NT2/D1 (cell line): ENCODE data around the gene GNG3.
"Not testable (repeated sequence)": the region's sequence is repeated elsewhere in the genome, so short reads cannot be mapped to it uniquely, and the experiment has no call there.

Source experiments
- DNase-seq: peaks from one replicate; pipeline ENCODE4 v3.0.0-alpha.2; 2011; ENCODE audit warnings: low read depth, low spot score
- H3K27me3 ChIP-seq: 2 replicates; pipeline ENCODE4 v1.6.0; 2011; ENCODE audit warnings: mild to moderate bottlenecking; ENCODE audit not compliant: insufficient read length, insufficient read depth
- H3K36me3 ChIP-seq: 2 replicates; pipeline ENCODE4 v1.6.1; 2011; ENCODE audit warnings: mild to moderate bottlenecking, low read length, mixed read lengths; ENCODE audit not compliant: insufficient read depth, insufficient read length
- H3K4me1 ChIP-seq: 2 replicates; pipeline ENCODE4 v1.5.1; 2011; ENCODE audit not compliant: insufficient read depth, insufficient read length
- H3K4me3 ChIP-seq: 2 replicates; pipeline ENCODE4 v1.5.1; 2011; ENCODE audit warnings: low read depth; ENCODE audit not compliant: insufficient read length
- H3K9ac ChIP-seq: 2 replicates; pipeline ENCODE4 v1.6.0; 2011; ENCODE audit warnings: low read depth; ENCODE audit not compliant: insufficient read length
- H3K9me3 ChIP-seq: 2 replicates; pipeline ENCODE4 v1.5.1; 2011; ENCODE audit warnings: mild to moderate bottlenecking, low read length; ENCODE audit not compliant: insufficient read depth
- SUZ12 ChIP-seq: IDR thresholded peaks from 2 replicates; pipeline ENCODE4 v1.6.1; 2011; ENCODE audit not compliant: insufficient read length, insufficient read depth; ENCODE audit errors: extremely low read depth
- YY1 ChIP-seq: IDR thresholded peaks from 2 replicates; pipeline ENCODE4 v1.6.1; 2011; ENCODE audit not compliant: insufficient read length, insufficient read depth
- ZNF274 ChIP-seq: IDR thresholded peaks from 2 replicates; pipeline ENCODE4 v1.6.1; 2011; ENCODE audit warnings: mild to moderate bottlenecking, low read depth, low read length

Gene GNG3

DNA sequence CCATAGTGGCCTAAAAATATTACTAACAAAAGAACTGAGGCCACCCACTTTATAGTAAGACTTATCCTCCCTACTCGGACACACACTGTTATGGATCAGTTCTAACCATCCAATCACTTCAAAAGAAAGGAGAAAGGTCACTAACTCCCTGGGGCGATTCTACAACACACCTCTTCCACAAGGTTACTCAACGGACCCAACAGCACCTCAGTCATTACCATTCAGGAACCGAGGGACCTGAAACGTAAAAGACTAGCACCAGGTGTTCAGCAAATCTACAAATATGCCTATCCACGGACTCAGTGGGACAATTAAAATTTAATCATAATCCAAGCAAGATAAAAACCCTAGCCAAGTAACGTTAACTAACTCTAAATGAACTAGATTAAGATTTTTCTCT lies 18.2 kb downstream of the GNG3 start:
- Histone ChIP-seq H3K9me3 (no peaks in the 10 kb centered on the region), H3K4me3 (peak overlapping the region; percentile 98), H3K27me3 (no peaks in the 10 kb centered on the region), H3K4me1 (peaks cover 2% of the 10 kb centered on the region), H3K36me3 (peaks cover 64% of the 10 kb centered on the region), H3K9ac (peak overlapping the region; percentile 97)
- no peak for DNase-seq
- no peak for TF ChIP-seq ZNF274
- TF ChIP-seq YY1 = no peak
- TF ChIP-seq SUZ12 = no peak

DNA sequence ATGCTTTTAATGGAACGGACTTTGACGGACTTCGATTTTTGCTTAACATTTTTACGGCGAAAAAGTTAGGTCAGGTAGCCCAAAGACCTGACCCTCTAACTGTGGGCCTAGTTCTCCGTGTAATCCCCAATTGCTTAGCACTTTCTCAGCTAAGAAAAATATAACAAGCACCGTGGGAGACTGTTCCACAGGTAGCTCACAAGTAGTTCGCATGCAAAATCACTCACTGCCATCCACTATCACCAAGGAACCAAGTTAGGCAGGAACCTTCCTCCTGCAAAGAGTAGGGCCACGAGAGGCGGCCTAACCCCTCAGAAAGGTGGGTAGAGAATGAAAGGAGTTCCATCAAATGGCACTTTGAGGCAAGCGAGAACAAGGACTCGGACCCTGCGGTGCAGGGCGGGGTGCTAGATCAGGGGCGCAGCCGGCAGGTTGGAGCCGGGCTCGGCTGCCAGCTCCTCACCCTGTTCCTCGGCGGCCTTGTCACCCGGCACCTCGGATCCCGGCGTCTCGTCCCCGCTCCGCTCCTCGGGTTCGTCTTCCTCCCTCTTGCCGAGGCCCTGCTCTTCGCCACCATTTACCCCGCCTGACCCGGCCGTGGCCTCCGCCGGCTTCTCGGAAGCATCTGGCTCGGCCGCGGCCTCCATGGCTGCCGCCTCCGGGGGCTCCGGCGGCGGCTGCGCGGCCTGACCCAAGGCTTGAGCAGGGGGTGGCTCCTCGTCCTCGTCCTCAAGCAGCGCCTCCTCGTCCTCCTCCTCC lies 18.9 kb downstream of the GNG3 start:
- TF ChIP-seq ZNF274 = no peak
- TF ChIP-seq YY1 = no peak
- no peak for TF ChIP-seq SUZ12
- Histone ChIP-seq H3K9me3 (no peaks in the 10 kb centered on the region), H3K4me3 (peak overlapping the region; percentile 98), H3K27me3 (no peaks in the 10 kb centered on the region), H3K4me1 (peaks cover 2% of the 10 kb centered on the region), H3K36me3 (peaks cover 62% of the 10 kb centered on the region), H3K9ac (peak overlapping the region; percentile 97)
- no peak for DNase-seq

DNA sequence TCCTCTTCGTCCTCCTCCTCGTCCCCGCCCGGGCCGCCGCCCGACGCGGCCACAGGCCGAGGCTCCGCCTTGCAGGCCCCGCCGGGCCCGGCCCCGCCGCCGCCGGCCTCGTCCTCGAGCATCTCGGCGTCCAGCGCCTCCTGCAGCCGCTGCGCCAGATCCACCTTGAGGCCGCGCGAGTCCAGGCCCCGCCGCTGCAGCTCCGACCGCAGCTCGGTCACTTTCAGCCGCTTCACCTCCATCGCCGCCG lies 19.4 kb downstream of the GNG3 start:
- peak overlapping the region; percentile 97 for H3K9ac ChIP-seq
- no peaks in the 10 kb centered on the region for H3K9me3 ChIP-seq
- DNase-seq = no peak
- peaks cover 59% of the 10 kb centered on the region for H3K36me3 ChIP-seq
- no peak for TF ChIP-seq SUZ12
- no peak for TF ChIP-seq YY1
- TF ChIP-seq ZNF274 = no peak
- peaks cover 2% of the 10 kb centered on the region for H3K4me1 ChIP-seq
- H3K4me3 ChIP-seq = peak overlapping the region; percentile 98
- no peaks in the 10 kb centered on the region for H3K27me3 ChIP-seq

DNA sequence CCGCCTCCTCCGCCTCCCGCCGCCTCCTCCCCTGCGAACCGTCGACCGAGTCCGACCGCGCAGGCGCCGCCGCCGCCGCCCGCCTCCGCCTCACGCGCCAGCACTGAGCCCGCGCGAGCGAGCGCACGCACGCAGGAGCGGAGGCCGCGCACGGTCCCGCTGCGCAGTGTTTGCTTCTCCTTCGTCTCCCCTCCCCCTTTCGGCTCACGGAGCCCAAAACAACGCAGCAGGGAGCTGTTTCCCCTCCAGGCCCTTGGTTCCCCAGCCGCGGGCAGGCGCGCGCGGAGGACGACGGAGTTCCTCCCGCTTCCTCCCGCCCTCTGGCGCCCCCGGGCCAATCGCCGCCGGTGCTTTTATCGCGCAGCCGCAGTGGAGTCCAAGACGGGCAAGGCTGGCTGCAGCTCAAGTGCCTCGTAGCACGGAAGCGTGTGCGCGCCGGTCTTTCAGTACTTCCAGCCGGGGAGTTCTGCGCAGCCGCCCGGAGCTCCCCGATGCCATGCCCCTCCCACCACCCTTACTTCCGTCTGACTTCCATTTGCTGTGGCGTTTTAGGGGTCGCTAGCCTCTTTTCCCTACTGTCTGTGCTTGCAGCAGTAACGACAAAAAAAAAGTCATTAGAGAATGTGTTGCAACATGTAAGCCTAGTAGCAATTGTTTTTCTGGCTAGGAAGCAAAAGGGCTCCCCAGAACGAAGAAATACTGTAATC lies 19.8 kb downstream of the GNG3 start, which contains the start of gene HNRNPUL2:
Gene HNRNPUL2 (minus strand): TSS at position 293 of the 707 bp plus-strand sequence. CDS start 301 bp downstream, outside the sequence.
- peak; percentile 97 for DNase-seq
- peak within 1 kb of the TSS; percentile 97 for H3K9ac ChIP-seq
- H3K27me3 ChIP-seq = no peaks in the 10 kb centered on the region
- no peaks in the 10 kb centered on the region for H3K9me3 ChIP-seq
- TF ChIP-seq SUZ12 (no peak), YY1 (no peak), ZNF274 (no peak)
- H3K4me3 ChIP-seq = peak within 1 kb of the TSS; percentile 98
- H3K4me1 ChIP-seq = no peaks in the 10 kb centered on the region
- peaks cover 54% of the 10 kb centered on the region for H3K36me3 ChIP-seq

GRCh38 chr11:62727872-62728170 lies 20.3 kb downstream of the GNG3 start:
- peaks cover 49% of the 10 kb centered on the region for H3K36me3 ChIP-seq
- no peaks in the 10 kb centered on the region for H3K27me3 ChIP-seq
- DNase-seq = peak; percentile 95
- H3K4me1 ChIP-seq = no peaks in the 10 kb centered on the region
- no peaks in the 10 kb centered on the region for H3K9me3 ChIP-seq
- TF ChIP-seq ZNF274 = no peak
- no peak for TF ChIP-seq SUZ12
- no peak for TF ChIP-seq YY1
- peak overlapping the region; percentile 97 for H3K9ac ChIP-seq
- peak overlapping the region; percentile 98 for H3K4me3 ChIP-seq

DNA sequence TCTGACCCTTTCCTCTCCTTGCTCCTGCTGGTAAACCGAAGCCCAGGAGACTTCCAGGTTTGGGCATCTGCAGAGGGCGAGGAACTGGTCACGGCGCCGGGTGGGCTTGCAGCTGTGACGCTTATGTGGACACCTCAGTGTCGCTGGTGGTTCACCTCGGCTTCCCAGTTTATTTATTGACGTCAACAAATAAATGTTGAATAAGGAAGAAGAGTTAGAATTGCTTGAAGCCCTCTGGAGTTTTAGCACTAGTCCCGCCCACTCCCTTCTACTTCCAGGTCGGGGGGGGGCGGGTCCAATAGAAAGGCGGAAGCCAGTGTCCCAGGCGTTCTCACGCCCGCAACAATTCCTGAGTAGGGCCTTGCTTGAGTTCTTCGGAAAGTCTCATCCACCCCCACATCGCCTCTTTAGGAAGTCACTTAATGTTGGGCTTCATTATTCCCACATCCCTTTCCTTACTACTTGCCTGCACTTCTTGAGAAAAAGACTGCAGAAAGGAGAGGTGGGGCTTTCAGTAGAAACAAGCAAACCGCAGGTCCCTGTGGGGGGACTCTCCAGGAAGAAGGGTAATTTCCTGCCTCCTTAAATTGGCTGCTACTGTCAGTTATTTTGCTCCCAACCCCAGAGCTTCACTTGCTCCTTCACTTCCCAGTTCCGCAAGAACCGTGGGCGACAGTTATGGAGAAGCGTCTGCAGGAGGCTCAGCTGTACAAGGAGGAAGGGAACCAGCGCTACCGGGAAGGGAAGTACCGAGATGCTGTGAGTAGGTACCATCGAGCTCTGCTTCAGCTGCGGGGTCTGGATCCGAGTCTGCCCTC lies 20.9 kb downstream of the GNG3 start, which contains the start of gene TTC9C:
Gene TTC9C (plus strand): TSS at position 316 of the 818 bp plus-strand sequence. CDS start 363 bp downstream, at position 679.
- Histone ChIP-seq H3K4me1 (no peaks in the 10 kb centered on the region), H3K36me3 (peaks cover 49% of the 10 kb centered on the region)
- TF ChIP-seq ZNF274 (no peak), YY1 (no peak), SUZ12 (no peak)

GRCh38 chr11:62730076-62730475 lies 22.6 kb downstream of the GNG3 start:
- peaks cover 46% of the 10 kb centered on the region for H3K36me3 ChIP-seq
- H3K9ac ChIP-seq, H3K4me1 ChIP-seq, H3K27me3 ChIP-seq, H3K9me3 ChIP-seq, DNase-seq, H3K4me3 ChIP-seq: not testable (repeated sequence)

More for the DNA sequence above, 20.9 kb downstream of the GNG3 start, which contains the start of gene TTC9C:
- Histone ChIP-seq H3K9ac (peak within 1 kb of the TSS; percentile 97), H3K27me3 (no peaks in the 10 kb centered on the region), H3K9me3 (no peaks in the 10 kb centered on the region), H3K4me3 (peak within 1 kb of the TSS; percentile 98)
- DNase-seq = no peak
